ENCODE data around the gene MCCD1. TPM values are rescaled to one million over a fixed set of nuclear protein-coding genes. Genes with fewer than 3 reads are reported as not detected.

The MCCD1 gene
- total and polyA plus RNA-seq, 2 donors from 2014 or later, result 3.5 to 325 TPM

DNA sequence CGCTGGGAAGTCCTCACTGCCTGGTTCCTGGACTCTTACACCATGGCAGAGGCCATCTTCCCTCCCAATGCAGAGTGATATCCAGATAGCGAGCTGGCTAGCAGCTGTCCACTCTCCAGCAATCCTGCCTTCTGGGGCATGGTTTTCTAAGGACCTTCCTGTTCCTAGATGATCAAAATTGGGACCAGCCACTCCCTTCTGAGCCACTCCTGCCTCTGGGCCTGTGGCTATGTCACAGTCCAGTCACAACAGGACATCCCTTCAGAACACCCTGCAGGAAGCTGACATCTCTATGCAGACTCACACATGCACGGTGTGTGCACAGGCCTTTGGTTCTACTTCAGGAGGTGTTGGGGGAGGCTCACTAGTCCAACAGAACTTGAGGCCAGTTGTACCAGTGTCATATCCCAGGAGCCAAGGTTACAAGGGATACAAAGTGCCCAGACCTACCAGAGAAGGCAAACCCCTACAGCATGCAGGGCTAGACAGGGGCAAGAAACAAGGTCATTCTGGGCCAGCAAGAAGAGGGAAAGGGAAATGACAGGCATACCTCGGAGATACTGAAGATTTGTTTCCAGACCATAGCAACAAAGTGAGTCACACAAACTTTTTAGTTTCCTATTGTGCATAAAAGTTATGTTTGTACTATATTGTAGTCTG is 2.7 kb upstream of the MCCD1 start:
- Histone ChIP-seq H3K9ac (ENCODE audit: low read length in 3 of 3) (no peak overlapping the region), H3K36me3 (ENCODE audit: control insufficient read depth in 2 of 3, insufficient read depth in 3 of 3, low read length in 3 of 3) (peaks cover 4 to 13% (median 5%) of the 10 kb centered on the region in 3 donors), H3K4me1 (ENCODE audit: control insufficient read depth in 2 of 3, insufficient read depth in 2 of 3, low read depth in 1 of 3, low read length in 3 of 3) (peaks cover 0 to 7% (median 0%) of the 10 kb centered on the region in 3 donors), H3K4me3 (ENCODE audit: low read length in 3 of 3) (no peak overlapping the region), H3K27me3 (ENCODE audit: control insufficient read depth, insufficient read depth, low read length) (no peaks in the 10 kb centered on the region), H3K9me3 (ENCODE audit: control insufficient read depth in 2 of 3, insufficient read depth in 1 of 3, low read length in 3 of 3) (no peaks in the 10 kb centered on the region), H3K27ac (ENCODE audit: low read depth in 2 of 2, low read length in 2 of 2) (no peak overlapping the region)
- intact Hi-C loops (cut with DNase I), result no loop called here
- TF ChIP-seq, protein P1, sequence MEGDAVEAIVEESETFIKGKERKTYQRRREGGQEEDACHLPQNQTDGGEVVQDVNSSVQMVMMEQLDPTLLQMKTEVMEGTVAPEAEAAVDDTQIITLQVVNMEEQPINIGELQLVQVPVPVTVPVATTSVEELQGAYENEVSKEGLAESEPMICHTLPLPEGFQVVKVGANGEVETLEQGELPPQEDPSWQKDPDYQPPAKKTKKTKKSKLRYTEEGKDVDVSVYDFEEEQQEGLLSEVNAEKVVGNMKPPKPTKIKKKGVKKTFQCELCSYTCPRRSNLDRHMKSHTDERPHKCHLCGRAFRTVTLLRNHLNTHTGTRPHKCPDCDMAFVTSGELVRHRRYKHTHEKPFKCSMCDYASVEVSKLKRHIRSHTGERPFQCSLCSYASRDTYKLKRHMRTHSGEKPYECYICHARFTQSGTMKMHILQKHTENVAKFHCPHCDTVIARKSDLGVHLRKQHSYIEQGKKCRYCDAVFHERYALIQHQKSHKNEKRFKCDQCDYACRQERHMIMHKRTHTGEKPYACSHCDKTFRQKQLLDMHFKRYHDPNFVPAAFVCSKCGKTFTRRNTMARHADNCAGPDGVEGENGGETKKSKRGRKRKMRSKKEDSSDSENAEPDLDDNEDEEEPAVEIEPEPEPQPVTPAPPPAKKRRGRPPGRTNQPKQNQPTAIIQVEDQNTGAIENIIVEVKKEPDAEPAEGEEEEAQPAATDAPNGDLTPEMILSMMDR (IDR thresholded peaks at IDR 0.05; ENCODE audit: borderline replicate concordance, extremely low read depth, insufficient read depth), result no peak
- FAIRE-seq, result no peak
- no peak for DNase-seq

DNA sequence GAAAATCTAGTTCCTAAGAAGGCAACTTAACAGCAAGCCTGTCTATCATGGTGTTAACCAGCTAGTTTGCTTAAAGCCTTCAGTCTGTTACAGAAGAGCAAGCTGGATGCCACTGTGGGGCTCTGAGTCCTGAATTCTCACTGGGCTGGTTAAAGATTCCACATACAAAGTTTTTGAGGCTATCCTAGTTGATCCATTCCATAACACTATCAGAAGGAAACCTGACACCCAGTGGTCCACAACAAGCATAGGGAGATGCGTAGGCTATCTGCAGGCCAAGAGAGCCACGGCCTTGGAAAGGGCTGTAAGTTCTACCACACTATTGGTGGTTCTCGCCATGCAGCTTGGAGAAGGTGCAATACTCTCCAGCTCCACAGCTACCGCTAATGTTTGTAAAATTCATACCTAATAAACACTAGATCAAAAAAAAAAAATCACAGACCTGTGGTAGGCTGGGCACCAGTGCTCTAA is 420 bp upstream of the MCCD1 start:
- no peak overlapping the region for H3K4me3 ChIP-seq (ENCODE audit: low read length in 3 of 3)
- H3K4me1 ChIP-seq (ENCODE audit: control insufficient read depth in 2 of 3, insufficient read depth in 2 of 3, low read depth in 1 of 3, low read length in 3 of 3), result peaks cover 0 to 7% (median 0%) of the 10 kb centered on the region in 3 donors
- no peaks in the 10 kb centered on the region for H3K27me3 ChIP-seq (ENCODE audit: control insufficient read depth, insufficient read depth, low read length)
- H3K27ac ChIP-seq (ENCODE audit: low read depth in 2 of 2, low read length in 2 of 2), result no peak overlapping the region
- TF ChIP-seq, protein P1 (IDR thresholded peaks at IDR 0.05; ENCODE audit: borderline replicate concordance, extremely low read depth, insufficient read depth), result no peak
- no peak overlapping the region for H3K9ac ChIP-seq (ENCODE audit: low read length in 3 of 3)
- H3K36me3 ChIP-seq (ENCODE audit: control insufficient read depth in 2 of 3, insufficient read depth in 3 of 3, low read length in 3 of 3), result peaks cover 9 to 25% (median 12%) of the 10 kb centered on the region in 3 donors
- no peak for FAIRE-seq
- no peaks in the 10 kb centered on the region for H3K9me3 ChIP-seq (ENCODE audit: control insufficient read depth in 2 of 3, insufficient read depth in 1 of 3, low read length in 3 of 3)
- DNase-seq, result no peak
- intact Hi-C loops (cut with DNase I), result no loop called here

DNA sequence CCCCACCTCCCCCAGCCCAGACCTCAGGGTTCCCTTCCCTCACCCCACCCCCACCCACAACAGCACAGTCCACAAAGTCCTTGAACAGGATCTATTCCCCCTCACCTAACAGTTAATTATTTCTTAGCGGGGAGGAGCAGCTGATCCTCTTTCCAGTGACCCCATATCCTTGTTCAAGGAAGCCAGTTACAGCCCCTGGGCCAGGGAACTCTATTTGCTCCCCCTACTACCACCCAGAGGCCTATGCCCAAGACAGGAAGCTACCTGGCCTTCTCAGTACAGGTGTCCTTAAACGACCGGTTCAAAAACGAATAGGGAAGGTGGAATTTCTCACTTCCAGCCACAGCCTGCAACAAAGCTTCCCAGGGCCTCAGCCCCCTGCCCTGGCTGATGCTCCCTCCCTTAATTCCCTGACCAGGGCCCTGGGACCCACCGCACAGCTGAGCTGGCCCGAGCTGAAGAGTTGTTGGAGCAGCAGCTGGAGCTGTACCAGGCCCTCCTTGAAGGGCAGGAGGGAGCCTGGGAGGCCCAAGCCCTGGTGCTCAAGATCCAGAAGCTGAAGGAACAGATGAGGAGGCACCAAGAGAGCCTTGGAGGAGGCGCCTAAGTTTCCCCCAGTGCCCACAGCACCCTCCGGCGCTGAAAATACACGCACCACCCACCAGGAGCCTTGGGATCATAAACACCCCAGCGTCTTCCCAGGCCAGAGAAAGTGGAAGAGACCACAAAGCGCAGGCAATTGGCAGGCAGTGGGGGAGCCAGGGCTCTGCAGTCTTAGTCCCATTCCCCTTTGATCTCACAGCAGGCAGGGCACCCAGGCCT is 778 bp downstream of the MCCD1 start:
- TF ChIP-seq, protein P1 (IDR thresholded peaks at IDR 0.05; ENCODE audit: borderline replicate concordance, extremely low read depth, insufficient read depth), result no peak
- FAIRE-seq, result no peak
- Histone ChIP-seq H3K27ac (ENCODE audit: low read depth in 2 of 2, low read length in 2 of 2) (peak overlapping the region; percentile 40 to 74), H3K27me3 (ENCODE audit: control insufficient read depth, insufficient read depth, low read length) (no peaks in the 10 kb centered on the region), H3K36me3 (ENCODE audit: control insufficient read depth in 2 of 3, insufficient read depth in 3 of 3, low read length in 3 of 3) (peaks cover 13 to 36% (median 18%) of the 10 kb centered on the region in 3 donors), H3K9me3 (ENCODE audit: control insufficient read depth in 2 of 3, insufficient read depth in 1 of 3, low read length in 3 of 3) (no peaks in the 10 kb centered on the region), H3K4me3 (ENCODE audit: low read length in 3 of 3) (peak overlapping the region in 1 of 3 donors; percentile 39), H3K9ac (ENCODE audit: low read length in 3 of 3) (peak overlapping the region in 1 of 3 donors; percentile 65), H3K4me1 (ENCODE audit: control insufficient read depth in 2 of 3, insufficient read depth in 2 of 3, low read depth in 1 of 3, low read length in 3 of 3) (peaks cover 0 to 7% (median 0%) of the 10 kb centered on the region in 3 donors)
- DNase-seq, result peak in 4 of 5 donors; percentile 35 to 66 (median 58)
- intact Hi-C loops (cut with DNase I), result no loop called here
